Mesenchymal stem cell (in vitro differentiated cells and primary cell): ENCODE results near the gene KIF1A.

Source experiments
- DNase-seq: peaks from one replicate; pipeline ENCODE4 v3.0.0-alpha.2; 2013
- H2AFZ ChIP-seq: one replicate; pipeline ENCODE4 v1.6.1; 2013; ENCODE audit warnings: low read depth, mild to moderate bottlenecking, control low read depth, inconsistent platforms, low read length, moderate library complexity
- H2AK5ac ChIP-seq: 2 replicates; pipeline ENCODE4 v1.6.1; 2013; ENCODE audit warnings: low read length, moderate library complexity, mild to moderate bottlenecking, inconsistent platforms; ENCODE audit not compliant: severe bottlenecking
- H2BK120ac ChIP-seq: one replicate; pipeline ENCODE4 v1.6.1; 2013; ENCODE audit warnings: low read depth, mild to moderate bottlenecking, inconsistent platforms, low read length, moderate library complexity
- H2BK12ac ChIP-seq, 2 experiments: one replicate each; pipeline ENCODE4 v1.6.1; 2013; ENCODE audit warnings: inconsistent platforms in 2 of 2, low read length in 2 of 2, mild to moderate bottlenecking in 2 of 2, moderate library complexity in 2 of 2, control low read depth in 1 of 2
- H2BK15ac ChIP-seq: one replicate; pipeline ENCODE4 v1.6.1; 2013; ENCODE audit warnings: mild to moderate bottlenecking, low read depth, inconsistent platforms; ENCODE audit not compliant: poor library complexity, severe bottlenecking
- H2BK5ac ChIP-seq: 2 replicates; pipeline ENCODE4 v1.6.1; 2013; ENCODE audit warnings: low read depth, mild to moderate bottlenecking, low read length, control low read depth, inconsistent platforms; ENCODE audit not compliant: poor library complexity, severe bottlenecking
- H3K14ac ChIP-seq, 2 experiments: one replicate each; pipeline ENCODE4 v1.6.1; 2013; ENCODE audit warnings: inconsistent platforms in 2 of 2, low read length in 2 of 2, control low read depth in 1 of 2, mild to moderate bottlenecking in 1 of 2, moderate library complexity in 1 of 2
- H3K18ac ChIP-seq, 2 experiments: one replicate each; pipeline ENCODE4 v1.6.1; 2013; ENCODE audit warnings: inconsistent platforms in 2 of 2, low read length in 2 of 2, control low read depth in 1 of 2, low read depth in 1 of 2, mild to moderate bottlenecking in 1 of 2
- H3K23ac ChIP-seq, 2 experiments: one replicate each; pipeline ENCODE4 v1.6.1; 2013; ENCODE audit warnings: inconsistent platforms in 2 of 2, low read length in 2 of 2, mild to moderate bottlenecking in 2 of 2, moderate library complexity in 2 of 2, control low read depth in 1 of 2
- H3K27ac ChIP-seq: 2 replicates; pipeline ENCODE4 v1.5.1; 2013; ENCODE audit warnings: mild to moderate bottlenecking, moderate library complexity, low read length, control low read depth, inconsistent platforms; ENCODE audit not compliant: poor library complexity, severe bottlenecking
- H3K27me3 ChIP-seq, 2 experiments: 2 replicates each; pipeline versions ENCODE4 v1.6.1 to v1.7.0; 2013; ENCODE audit warnings: low read length in 2 of 2, mild to moderate bottlenecking in 2 of 2, moderate library complexity in 2 of 2, control low read depth in 1 of 2, inconsistent platforms in 1 of 2; ENCODE audit not compliant: control insufficient read depth in 1 of 2, insufficient read depth in 1 of 2
- H3K36me3 ChIP-seq, 2 experiments: 2 replicates each; pipeline versions ENCODE4 v1.6.1 to v1.7.0; 2013; ENCODE audit warnings: low read length in 2 of 2, control low read depth in 1 of 2, inconsistent platforms in 1 of 2, low read depth in 1 of 2, mild to moderate bottlenecking in 1 of 2; ENCODE audit not compliant: insufficient read depth in 2 of 2, control insufficient read depth in 1 of 2
- H3K4ac ChIP-seq, 2 experiments: one replicate each; pipeline ENCODE4 v1.6.1; 2013; ENCODE audit warnings: inconsistent platforms in 2 of 2, low read length in 2 of 2, mild to moderate bottlenecking in 2 of 2, moderate library complexity in 2 of 2, control low read depth in 1 of 2, low read depth in 1 of 2
- H3K4me1 ChIP-seq: 2 replicates; pipeline ENCODE4 v1.6.1; 2013; ENCODE audit warnings: low read depth, low read length, control low read depth; ENCODE audit not compliant: control insufficient read depth, insufficient read depth
- H3K4me2 ChIP-seq: 2 replicates; pipeline ENCODE4 v1.6.1; 2013; ENCODE audit warnings: low read length, mild to moderate bottlenecking, inconsistent platforms; ENCODE audit not compliant: poor library complexity, severe bottlenecking
- H3K4me3 ChIP-seq, 2 experiments: 2 replicates each; pipeline versions ENCODE4 v1.5.1 to v1.7.0; 2013; ENCODE audit warnings: low read length in 2 of 2, mild to moderate bottlenecking in 2 of 2, control low read depth in 1 of 2, low read depth in 1 of 2; ENCODE audit not compliant: insufficient read depth in 1 of 2
- H3K79me1 ChIP-seq: replicated peaks from 2 replicates; pipeline ENCODE4 v1.6.1; 2013; ENCODE audit warnings: mild to moderate bottlenecking, control low read depth, low read length, inconsistent platforms; ENCODE audit not compliant: poor library complexity, severe bottlenecking
- H3K9ac ChIP-seq: 2 replicates; pipeline ENCODE4 v1.7.0; 2013; ENCODE audit warnings: mild to moderate bottlenecking, low read length, moderate library complexity
- H3K9me3 ChIP-seq: 2 replicates; pipeline ENCODE4 v1.7.0; 2013; ENCODE audit warnings: mild to moderate bottlenecking, low read length; ENCODE audit not compliant: control insufficient read depth
- H4K8ac ChIP-seq: one replicate; pipeline ENCODE4 v1.6.1; 2013; ENCODE audit warnings: inconsistent platforms, mild to moderate bottlenecking, low read length, moderate library complexity
- H4K91ac ChIP-seq: one replicate; pipeline ENCODE4 v1.6.1; 2013; ENCODE audit warnings: mild to moderate bottlenecking, low read length, inconsistent platforms
- WGBS: methylation state at CpG from one replicate; pipeline ENCODE4 v1.1.7; 2013; ENCODE audit warnings: mixed read lengths; 5-methylcytosine and 5-hydroxymethylcytosine counted together

KIF1A gene

DNA sequence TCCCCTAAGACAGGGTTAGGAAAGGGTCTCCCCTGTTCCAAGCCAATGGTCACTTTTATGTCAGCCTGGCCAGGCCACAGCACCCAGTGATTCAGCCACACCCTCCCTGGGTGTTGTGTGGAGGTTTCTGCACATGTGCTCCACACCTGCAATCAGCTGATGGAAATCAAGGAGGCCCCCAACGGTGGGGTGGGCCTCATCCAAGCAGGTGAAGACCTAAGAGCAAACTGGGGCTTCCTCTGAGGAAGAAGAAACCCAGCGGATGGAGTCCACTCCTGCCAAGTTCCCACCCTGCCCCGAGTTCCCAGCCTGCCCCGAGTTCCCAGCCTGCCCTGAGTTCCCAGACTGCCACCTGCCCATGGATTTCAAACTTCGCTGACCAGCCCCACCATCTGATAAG is 55.4 kb downstream of the KIF1A start:
- H2BK15ac ChIP-seq, result no peak overlapping the region
- no peak overlapping the region for H2BK5ac ChIP-seq
- H3K27ac ChIP-seq, result no peak overlapping the region
- H2AFZ ChIP-seq, result no peak overlapping the region
- no peak overlapping the region for H3K18ac ChIP-seq
- DNase-seq, result no peak
- H3K79me1 ChIP-seq, result no peaks in the 10 kb centered on the region
- no peaks in the 10 kb centered on the region for H3K9me3 ChIP-seq
- no peak overlapping the region for H3K23ac ChIP-seq
- H4K91ac ChIP-seq, result no peak overlapping the region
- WGBS, result 73% methylated on average over 5 of the region's 5 CpGs
- no peak overlapping the region for H3K4me2 ChIP-seq
- H2BK120ac ChIP-seq, result no peak overlapping the region
- H2AK5ac ChIP-seq, result no peak overlapping the region
- H3K14ac ChIP-seq, result no peak overlapping the region
- H3K4me3 ChIP-seq, result no peak overlapping the region
- no peak overlapping the region for H3K4ac ChIP-seq
- no peak overlapping the region for H2BK12ac ChIP-seq
- peaks cover 6% of the 10 kb centered on the region for H3K4me1 ChIP-seq
- H3K27me3 ChIP-seq, result peaks cover 0 to 48% of the 10 kb centered on the region in 2 experiments
- H4K8ac ChIP-seq, result no peak overlapping the region
- no peak overlapping the region for H3K9ac ChIP-seq
- no peaks in the 10 kb centered on the region for H3K36me3 ChIP-seq

DNA sequence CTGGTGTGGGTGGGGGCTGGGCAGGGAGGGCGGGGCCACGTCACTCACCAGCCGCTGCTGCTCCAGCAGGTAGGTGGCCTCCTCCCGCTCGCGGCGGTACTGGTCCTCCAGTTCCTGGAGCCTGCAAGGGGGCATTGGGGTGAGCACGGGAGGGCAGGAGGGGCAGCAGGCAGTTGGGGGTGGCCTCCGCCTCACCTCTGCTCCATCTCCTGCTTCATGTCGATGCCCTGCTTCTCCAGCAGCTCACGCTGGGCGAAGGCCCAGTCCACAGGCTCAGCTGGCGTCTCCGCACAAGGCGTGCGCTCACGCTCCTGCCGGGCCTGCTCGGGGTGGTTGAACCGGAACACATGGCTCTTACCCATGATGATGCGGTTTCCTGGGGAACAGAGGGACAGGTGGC is 57.0 kb downstream of the KIF1A start:
- Histone ChIP-seq H2AFZ (no peak overlapping the region), H3K9me3 (no peaks in the 10 kb centered on the region), H4K91ac (no peak overlapping the region), H3K27me3 (peaks cover 0 to 49% of the 10 kb centered on the region in 2 experiments), H3K27ac (no peak overlapping the region), H3K4me2 (no peak overlapping the region), H3K9ac (no peak overlapping the region), H3K14ac (no peak overlapping the region), H2AK5ac (no peak overlapping the region), H4K8ac (no peak overlapping the region), H3K18ac (no peak overlapping the region), H2BK5ac (no peak overlapping the region), H3K23ac (no peak overlapping the region), H3K4me1 (peaks cover 10% of the 10 kb centered on the region), H2BK120ac (no peak overlapping the region), H3K36me3 (no peaks in the 10 kb centered on the region), H3K4me3 (no peak overlapping the region), H3K79me1 (no peaks in the 10 kb centered on the region), H3K4ac (no peak overlapping the region), H2BK15ac (no peak overlapping the region), H2BK12ac (no peak overlapping the region)
- WGBS, result 94% methylated on average over 20 of the region's 21 CpGs
- DNase-seq, result no peak

DNA sequence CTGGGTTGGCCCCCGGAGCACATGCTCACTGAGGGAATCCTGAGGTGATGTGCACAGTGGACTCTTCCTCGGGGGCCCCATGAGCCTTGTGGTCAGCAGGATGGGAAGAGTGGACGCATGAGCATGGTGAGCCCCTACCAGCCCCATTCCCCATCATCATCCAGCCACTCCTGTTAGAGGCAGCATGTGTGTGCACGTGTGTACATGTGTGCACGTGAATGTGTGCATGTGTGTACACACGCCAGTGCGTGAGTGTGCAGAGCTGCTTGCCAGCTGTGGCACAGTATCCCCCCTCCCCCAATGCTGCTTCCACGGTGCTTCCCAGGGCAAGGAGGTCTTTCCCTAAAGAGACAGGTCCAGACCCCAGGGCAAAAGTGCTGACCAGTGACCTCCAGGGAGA is 57.8 kb downstream of the KIF1A start:
- Histone ChIP-seq H3K27ac (no peak overlapping the region), H4K8ac (no peak overlapping the region), H3K23ac (no peak overlapping the region), H2BK120ac (no peak overlapping the region), H3K4me2 (no peak overlapping the region), H3K18ac (no peak overlapping the region), H3K14ac (no peak overlapping the region), H3K79me1 (no peaks in the 10 kb centered on the region), H2BK15ac (no peak overlapping the region), H3K9me3 (no peaks in the 10 kb centered on the region), H2BK5ac (no peak overlapping the region), H3K36me3 (no peaks in the 10 kb centered on the region), H2BK12ac (no peak overlapping the region), H2AK5ac (no peak overlapping the region), H3K27me3 (peaks cover 0 to 44% of the 10 kb centered on the region in 2 experiments), H3K4me1 (peaks cover 10% of the 10 kb centered on the region), H4K91ac (no peak overlapping the region), H3K4ac (no peak overlapping the region), H2AFZ (no peak overlapping the region), H3K4me3 (no peak overlapping the region), H3K9ac (no peak overlapping the region)
- DNase-seq, result no peak
- WGBS, result 92% methylated on average over 8 of the region's 8 CpGs

DNA sequence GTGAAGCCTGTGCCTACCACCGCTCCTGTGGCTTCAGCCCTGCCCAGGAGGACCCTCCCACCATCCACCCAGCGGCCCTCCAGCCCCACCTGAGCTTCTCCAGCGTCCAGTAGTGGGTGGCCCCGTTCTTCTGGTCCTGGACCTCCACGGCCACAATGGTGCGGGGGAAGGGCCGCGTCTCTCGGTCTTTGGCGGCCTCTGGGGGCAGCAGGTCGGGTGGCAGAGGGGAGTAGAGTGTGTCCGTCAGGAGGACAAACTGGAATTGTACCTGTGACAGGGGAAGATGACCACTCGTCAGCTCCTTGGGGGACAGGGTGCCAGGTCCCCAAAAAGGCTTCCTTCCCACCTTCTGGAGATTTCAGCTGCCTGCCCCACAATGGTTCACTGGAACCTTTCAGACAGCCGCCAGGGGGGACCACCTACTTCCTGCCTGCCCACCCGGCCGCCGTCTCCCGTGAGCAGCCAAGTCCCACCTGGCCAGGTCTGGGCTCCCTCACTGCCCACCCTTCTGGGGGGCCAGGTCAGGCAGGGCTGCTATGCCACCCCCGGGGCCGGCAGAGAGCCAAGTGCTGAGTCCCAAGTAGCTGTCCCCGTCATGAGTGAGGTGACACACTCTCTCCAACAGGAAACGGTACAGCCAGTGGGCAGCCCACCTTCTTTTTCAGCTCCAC is 59.3 kb downstream of the KIF1A start:
- Histone ChIP-seq H4K8ac (no peak overlapping the region), H2BK5ac (no peak overlapping the region), H3K9me3 (no peaks in the 10 kb centered on the region), H3K4ac (no peak overlapping the region), H3K18ac (no peak overlapping the region), H3K36me3 (no peaks in the 10 kb centered on the region), H3K79me1 (no peaks in the 10 kb centered on the region), H3K23ac (no peak overlapping the region), H3K27ac (no peak overlapping the region), H3K4me1 (peaks cover 10% of the 10 kb centered on the region), H3K4me3 (no peak overlapping the region), H2BK120ac (no peak overlapping the region), H3K14ac (no peak overlapping the region), H2BK12ac (no peak overlapping the region), H3K4me2 (no peak overlapping the region), H2AK5ac (no peak overlapping the region), H2AFZ (no peak overlapping the region), H3K27me3 (peaks cover 3 to 53% of the 10 kb centered on the region in 2 experiments), H4K91ac (no peak overlapping the region), H3K9ac (no peak overlapping the region), H2BK15ac (no peak overlapping the region)
- no peak for DNase-seq
- 80% methylated on average over 22 of the region's 22 CpGs for WGBS
